HepG2 (cell line): Measurements from ENCODE around the gene CABLES2. TPM values are rescaled to one million over a fixed set of nuclear protein-coding genes. Genes with fewer than 3 reads are reported as not detected.

Experiments used
- ARID4A ChIP-seq: sonication (generic); formaldehyde crosslinking; IDR thresholded peaks from 2 replicates; pipeline ENCODE4 v1.5.0; 2020; ENCODE audit warnings: mild to moderate bottlenecking, missing genetic modification reagents, borderline replicate concordance
- HOXD1 ChIP-seq: sonication (generic); formaldehyde crosslinking; IDR thresholded peaks from 2 replicates; pipeline ENCODE4 v1.5.0; 2020; ENCODE audit warnings: missing genetic modification reagents
- NR2C2 ChIP-seq: sonication (generic); formaldehyde crosslinking; IDR thresholded peaks from 2 replicates; pipeline ENCODE4 v1.4.0; 2020; ENCODE audit warnings: missing genetic modification reagents, mild to moderate bottlenecking, moderate library complexity, borderline replicate concordance
- RXRA ChIP-seq: sonication (generic); formaldehyde crosslinking; IDR thresholded peaks from 2 replicates; pipeline ENCODE4 v1.5.1; 2020; ENCODE audit warnings: missing genetic modification reagents
- RXRB ChIP-seq: IDR thresholded peaks from 2 replicates; pipeline ENCODE4 v1.6.1; 2016; ENCODE audit warnings: borderline replicate concordance, missing genetic modification reagents, missing compliant biosample characterization
- SALL1 ChIP-seq: sonication (generic); formaldehyde crosslinking; IDR thresholded peaks from 2 replicates; pipeline ENCODE4 v1.8.0; 2022; ENCODE audit warnings: mild to moderate bottlenecking, missing genetic modification reagents
- SKI ChIP-seq: fragments of 450-650 bp; IDR thresholded peaks from one replicate; pipeline ENCODE4 v1.6.1; 2018; ENCODE audit warnings: mild to moderate bottlenecking; ENCODE audit not compliant: partially characterized antibody
- TERF1 ChIP-seq: sonication (generic); formaldehyde crosslinking; IDR thresholded peaks from 2 replicates; pipeline ENCODE4 v1.8.0; 2022; ENCODE audit warnings: mild to moderate bottlenecking, missing genetic modification reagents, moderate library complexity
- THAP9 ChIP-seq: sonication (generic); formaldehyde crosslinking; IDR thresholded peaks from 2 replicates; pipeline ENCODE4; 2020; ENCODE audit warnings: missing genetic modification reagents, mild to moderate bottlenecking, borderline replicate concordance
- U2AF2 ChIP-seq: fragments of 200-400 bp; formaldehyde crosslinking; IDR thresholded peaks from 2 replicates; pipeline ENCODE4 v1.6.1; 2017; ENCODE audit warnings: low read depth, mild to moderate bottlenecking, low read length
- ZNF431 ChIP-seq: sonication (generic); formaldehyde crosslinking; IDR thresholded peaks from 2 replicates; pipeline ENCODE4 v1.9.0; 2022; ENCODE audit warnings: missing genetic modification reagents, low read depth, mild to moderate bottlenecking, borderline replicate concordance
- ZNF460 ChIP-seq: sonication (generic); formaldehyde crosslinking; IDR thresholded peaks from 2 replicates; pipeline ENCODE4 v1.5.1; 2020; ENCODE audit warnings: missing genetic modification reagents, mild to moderate bottlenecking, borderline replicate concordance
- ZNF674 ChIP-seq: sonication (generic); formaldehyde crosslinking; IDR thresholded peaks from 2 replicates; pipeline ENCODE4 v1.5.0; 2020; ENCODE audit warnings: low read depth, mild to moderate bottlenecking, missing genetic modification reagents
- ZNF790 ChIP-seq: sonication (generic); formaldehyde crosslinking; IDR thresholded peaks from 2 replicates; pipeline ENCODE4 v1.8.0; 2022; ENCODE audit warnings: missing genetic modification reagents, mild to moderate bottlenecking, borderline replicate concordance
- ZSCAN30 ChIP-seq: sonication (generic); formaldehyde crosslinking; IDR thresholded peaks from 2 replicates; pipeline ENCODE4 v1.5.0; 2020; ENCODE audit warnings: mild to moderate bottlenecking, missing genetic modification reagents
- polyA plus RNA-seq, 8 experiments: library from polyadenylated mRNA; depleted of rRNA in 3 of 8; stranded (reverse) in 7 of 8; unstranded in 1 of 8; fragments of >200 nt; fragmentation: Illumina TruSeq in 4 of 8; extraction: Trizol in 4 of 8; gene quantifications; 2 replicates each; pipeline versions ENCODE4 v1.2.1 to v1.2.3, GENCODE V29; 2011 to 2016; ENCODE audit warnings: low read depth in 4 of 8, missing spikeins in 1 of 8, mixed read lengths in 1 of 8; ENCODE audit not compliant: insufficient read depth in 1 of 8
- total RNA-seq, 5 experiments: library from RNA; depleted of rRNA; stranded (reverse); fragments of >200 nt; fragmentation: Illumina TruSeq; extraction: Trizol; gene quantifications; 2 replicates each; pipeline ENCODE4 v1.2.3, GENCODE V29; 2016; ENCODE audit warnings: low read depth in 1 of 5
- TF ChIP-seq, protein P1 (sequence below), 2 experiments: fragments of 450-650 bp in 1 of 2; sonication (generic) in 1 of 2; formaldehyde crosslinking; IDR thresholded peaks; 2 replicates each; pipeline versions ENCODE4 v1.5.0 to v1.8.0; 2020 to 2022; ENCODE audit warnings: mild to moderate bottlenecking in 1 of 2, missing genetic modification reagents in 1 of 2
- TF ChIP-seq, protein P2 (sequence below): sonication (generic); formaldehyde crosslinking; IDR thresholded peaks from 2 replicates; pipeline ENCODE4 v1.4.0; 2020; ENCODE audit warnings: low read depth, mild to moderate bottlenecking, missing genetic modification reagents
- TF ChIP-seq, protein P3 (sequence below): IDR thresholded peaks from 2 replicates; pipeline ENCODE4 v1.6.1; 2018; ENCODE audit warnings: missing genetic modification reagents, mild to moderate bottlenecking, missing compliant biosample characterization

Gene CABLES2
- total and polyA plus RNA-seq, 2 of the 13 experiments (the other 11 are each of a cell fraction or from before 2014, with no cell fraction given): 5.2 to 9.7 TPM

DNA sequence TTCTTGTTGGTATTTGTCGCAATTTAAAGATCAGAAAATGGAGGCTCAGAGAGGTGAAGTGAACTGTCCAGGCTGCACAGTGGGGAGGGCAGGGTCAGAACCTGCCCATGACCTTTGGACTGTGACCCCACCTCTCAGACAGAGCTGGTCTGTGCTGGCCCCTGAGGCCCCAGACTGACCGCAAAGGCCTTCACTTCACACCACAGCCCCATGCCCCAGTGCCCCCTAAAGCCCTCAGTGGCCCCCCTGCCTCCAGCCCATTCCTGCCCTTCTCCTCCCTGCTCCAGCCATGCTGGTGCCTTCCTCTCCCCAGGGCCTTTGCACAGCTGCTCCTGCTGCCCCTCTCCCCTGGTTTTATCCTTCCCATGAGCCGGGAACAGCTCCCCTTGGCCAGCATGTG, 29.6 kb upstream of the CABLES2 start (continued):
- TF ChIP-seq ZNF460 (CRISPR knock-in tag): no peak
- no peak for TF ChIP-seq TERF1 (CRISPR knock-in tag)
- peak; percentile 82 for TF ChIP-seq RXRA (CRISPR knock-in tag)
- TF ChIP-seq ZNF674 (CRISPR knock-in tag): no peak
- TF ChIP-seq NR2C2 (CRISPR knock-in tag): peak; percentile 81
- no peak for TF ChIP-seq U2AF2
- TF ChIP-seq RXRB (CRISPR knock-in tag): 0 out of 2 replicates have a peak, but pooled peaks have one; percentile 19
- no peak for TF ChIP-seq ZSCAN30 (CRISPR knock-in tag)
- TF ChIP-seq THAP9 (CRISPR knock-in tag): 0 out of 2 replicates have a peak, but pooled peaks have one; percentile 13
- TF ChIP-seq HOXD1: no peak
- TF ChIP-seq SALL1: peak; percentile 21; the same call in 1 of the 2 replicates
- no peak for TF ChIP-seq ZNF431
- TF ChIP-seq, protein P1, sequence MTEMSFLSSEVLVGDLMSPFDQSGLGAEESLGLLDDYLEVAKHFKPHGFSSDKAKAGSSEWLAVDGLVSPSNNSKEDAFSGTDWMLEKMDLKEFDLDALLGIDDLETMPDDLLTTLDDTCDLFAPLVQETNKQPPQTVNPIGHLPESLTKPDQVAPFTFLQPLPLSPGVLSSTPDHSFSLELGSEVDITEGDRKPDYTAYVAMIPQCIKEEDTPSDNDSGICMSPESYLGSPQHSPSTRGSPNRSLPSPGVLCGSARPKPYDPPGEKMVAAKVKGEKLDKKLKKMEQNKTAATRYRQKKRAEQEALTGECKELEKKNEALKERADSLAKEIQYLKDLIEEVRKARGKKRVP (CRISPR knock-in tag; IDR thresholded peaks at IDR 0.05): no peak
- no peak for TF ChIP-seq ZNF790 (CRISPR knock-in tag)
- TF ChIP-seq, protein P2, sequence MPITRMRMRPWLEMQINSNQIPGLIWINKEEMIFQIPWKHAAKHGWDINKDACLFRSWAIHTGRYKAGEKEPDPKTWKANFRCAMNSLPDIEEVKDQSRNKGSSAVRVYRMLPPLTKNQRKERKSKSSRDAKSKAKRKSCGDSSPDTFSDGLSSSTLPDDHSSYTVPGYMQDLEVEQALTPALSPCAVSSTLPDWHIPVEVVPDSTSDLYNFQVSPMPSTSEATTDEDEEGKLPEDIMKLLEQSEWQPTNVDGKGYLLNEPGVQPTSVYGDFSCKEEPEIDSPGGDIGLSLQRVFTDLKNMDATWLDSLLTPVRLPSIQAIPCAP (CRISPR knock-in tag): no peak
- TF ChIP-seq ARID4A (CRISPR knock-in tag): peak; percentile 35; the same call in 1 of the 2 replicates
- TF ChIP-seq, protein P3, sequence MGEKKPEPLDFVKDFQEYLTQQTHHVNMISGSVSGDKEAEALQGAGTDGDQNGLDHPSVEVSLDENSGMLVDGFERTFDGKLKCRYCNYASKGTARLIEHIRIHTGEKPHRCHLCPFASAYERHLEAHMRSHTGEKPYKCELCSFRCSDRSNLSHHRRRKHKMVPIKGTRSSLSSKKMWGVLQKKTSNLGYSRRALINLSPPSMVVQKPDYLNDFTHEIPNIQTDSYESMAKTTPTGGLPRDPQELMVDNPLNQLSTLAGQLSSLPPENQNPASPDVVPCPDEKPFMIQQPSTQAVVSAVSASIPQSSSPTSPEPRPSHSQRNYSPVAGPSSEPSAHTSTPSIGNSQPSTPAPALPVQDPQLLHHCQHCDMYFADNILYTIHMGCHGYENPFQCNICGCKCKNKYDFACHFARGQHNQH (CRISPR knock-in tag): no peak
- TF ChIP-seq SKI: peak; percentile 66
